ENCODE measurements around the gene IFITM5.

GRCh38 chr11:336659-337198, 37.4 kb upstream of the IFITM5 start:
- TF ChIP-seq CTCF (IDR thresholded peaks at IDR 0.05): no peak
- TF ChIP-seq EZH2 (IDR thresholded peaks at IDR 0.05; ENCODE audit: borderline replicate concordance, insufficient read depth, low read depth, low read length, poor library complexity, severe bottlenecking): no peak
